ENCODE data around the gene TBC1D22B. TPM values are rescaled to one million over a fixed set of nuclear protein-coding genes. Genes with fewer than 3 reads are reported as not detected.

Gene TBC1D22B
- total and polyA plus RNA-seq, 9 of the 15 experiments (the other 6 are each of a cell fraction or from before 2014, with no cell fraction given) = 4.8 to 24.2 (median 13.5) TPM

- no peak for TF ChIP-seq PREB (CRISPR knock-in tag; IDR thresholded peaks at IDR 0.05)
- no peak for TF ChIP-seq PCBP1 (IDR thresholded peaks at IDR 0.05; ENCODE audit: low read depth, low read length, poor library complexity, severe bottlenecking)
- TF ChIP-seq ARID3A (IDR thresholded peaks at IDR 0.05; ENCODE audit: borderline replicate concordance, low read depth, low read length) = peak; percentile 23; the same call in 1 of the 2 replicates
- no peak for TF ChIP-seq MIER1 (IDR thresholded peaks at IDR 0.05; ENCODE audit: low read depth)
- no peak for TF ChIP-seq STAT5A (IDR thresholded peaks at IDR 0.05; ENCODE audit: borderline replicate concordance, low read length)
- TF ChIP-seq TGIF2 (CRISPR knock-in tag; IDR thresholded peaks at IDR 0.05) = no peak
- no peak for TF ChIP-seq BRF1 (IDR thresholded peaks at IDR 0.05; ENCODE audit: borderline replicate concordance, extremely low read depth, insufficient read length)
- TF ChIP-seq MBD2 (IDR thresholded peaks at IDR 0.05; ENCODE audit: borderline replicate concordance, low read depth) = no peak
- TF ChIP-seq ZBTB40 (IDR thresholded peaks at IDR 0.05) = no peak
- no peak for TF ChIP-seq ZBTB40 (CRISPR knock-in tag; IDR thresholded peaks at IDR 0.05)
- 0 out of 2 replicates have a peak, but pooled peaks have one; percentile 11 for TF ChIP-seq CBFA2T2 (conservative IDR thresholded peaks at IDR 0.05)
- TF ChIP-seq CBX5 (IDR thresholded peaks at IDR 0.05; ENCODE audit: borderline replicate concordance, low read depth) = no peak
- TF ChIP-seq STAT5B (CRISPR knock-in tag; IDR thresholded peaks at IDR 0.05) = no peak
- TF ChIP-seq BRD4 (IDR thresholded peaks at IDR 0.05) = peak; percentile 33; the same call in 1 of the 2 replicates
- TF ChIP-seq DMBX1 (CRISPR knock-in tag; IDR thresholded peaks at IDR 0.05; ENCODE audit: borderline replicate concordance) = no peak; the same call in none of the 2 replicates
- TF ChIP-seq SREBF2 (CRISPR knock-in tag; IDR thresholded peaks at IDR 0.05) = no peak
- no peak for TF ChIP-seq RHOXF2B (CRISPR knock-in tag; conservative IDR thresholded peaks at IDR 0.05)
Measured at GRCh38 chr6:37239950-37240713, 17.4 kb upstream of the TBC1D22B start (continued).
